Neuron (in vitro differentiated cells): Measurements from ENCODE around the gene AHSA1.

Experiments used
- H2AFZ ChIP-seq: one replicate; pipeline ENCODE4 v1.6.1; 2013; ENCODE audit warnings: low read depth, mild to moderate bottlenecking, inconsistent platforms, low read length, moderate library complexity
- H3K27me3 ChIP-seq: one replicate; pipeline ENCODE4 v1.6.1; 2013; ENCODE audit warnings: low read length; ENCODE audit not compliant: insufficient read depth
- H3K36me3 ChIP-seq: one replicate; pipeline ENCODE4 v1.6.1; 2013; ENCODE audit warnings: low read length; ENCODE audit not compliant: insufficient read depth
- H3K4me1 ChIP-seq: one replicate; pipeline ENCODE4 v1.6.1; 2013; ENCODE audit warnings: low read length; ENCODE audit not compliant: insufficient read depth
- H3K4me3 ChIP-seq: 2 replicates; pipeline ENCODE4 v1.5.1; 2013; ENCODE audit warnings: mild to moderate bottlenecking, low read length, moderate library complexity
- H3K9me3 ChIP-seq: one replicate; pipeline ENCODE4 v1.6.1; 2013; ENCODE audit warnings: low read length

The AHSA1 gene

GRCh38 chr14:77455966-77456640 is 1.8 kb upstream of the AHSA1 start:
- H3K4me1 ChIP-seq, result peaks cover 12% of the 10 kb centered on the region
- peak overlapping the region; percentile 67 for H3K4me3 ChIP-seq
- H3K27me3 ChIP-seq, result no peaks in the 10 kb centered on the region
- peaks cover 31% of the 10 kb centered on the region for H3K36me3 ChIP-seq
- no peaks in the 10 kb centered on the region for H3K9me3 ChIP-seq
- no peak overlapping the region for H2AFZ ChIP-seq

DNA sequence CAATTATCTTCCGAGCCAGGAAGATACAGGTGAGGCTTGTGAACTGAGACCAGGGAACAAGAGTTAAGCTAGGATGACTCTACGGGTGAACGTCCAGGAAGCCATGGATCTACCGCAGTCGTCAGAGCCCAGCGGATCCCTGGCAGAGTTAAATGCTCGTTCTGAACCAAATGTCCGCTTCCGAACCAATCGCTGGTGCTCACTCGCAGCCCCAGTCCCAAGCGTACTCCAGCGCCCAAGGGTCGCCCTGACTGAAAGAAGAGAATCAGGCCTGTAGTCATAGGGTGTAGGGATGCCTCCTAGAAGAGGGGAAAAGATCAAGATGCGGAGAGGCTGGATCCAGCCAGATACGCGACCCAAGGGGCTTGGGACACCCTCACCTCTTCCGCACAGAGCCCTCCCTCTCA is 775 bp upstream of the AHSA1 start:
- Histone ChIP-seq H3K36me3 (peaks cover 31% of the 10 kb centered on the region), H3K27me3 (no peaks in the 10 kb centered on the region), H3K4me3 (peak overlapping the region; percentile 67), H3K4me1 (peaks cover 12% of the 10 kb centered on the region), H3K9me3 (no peaks in the 10 kb centered on the region), H2AFZ (peak overlapping the region; percentile 56)

DNA sequence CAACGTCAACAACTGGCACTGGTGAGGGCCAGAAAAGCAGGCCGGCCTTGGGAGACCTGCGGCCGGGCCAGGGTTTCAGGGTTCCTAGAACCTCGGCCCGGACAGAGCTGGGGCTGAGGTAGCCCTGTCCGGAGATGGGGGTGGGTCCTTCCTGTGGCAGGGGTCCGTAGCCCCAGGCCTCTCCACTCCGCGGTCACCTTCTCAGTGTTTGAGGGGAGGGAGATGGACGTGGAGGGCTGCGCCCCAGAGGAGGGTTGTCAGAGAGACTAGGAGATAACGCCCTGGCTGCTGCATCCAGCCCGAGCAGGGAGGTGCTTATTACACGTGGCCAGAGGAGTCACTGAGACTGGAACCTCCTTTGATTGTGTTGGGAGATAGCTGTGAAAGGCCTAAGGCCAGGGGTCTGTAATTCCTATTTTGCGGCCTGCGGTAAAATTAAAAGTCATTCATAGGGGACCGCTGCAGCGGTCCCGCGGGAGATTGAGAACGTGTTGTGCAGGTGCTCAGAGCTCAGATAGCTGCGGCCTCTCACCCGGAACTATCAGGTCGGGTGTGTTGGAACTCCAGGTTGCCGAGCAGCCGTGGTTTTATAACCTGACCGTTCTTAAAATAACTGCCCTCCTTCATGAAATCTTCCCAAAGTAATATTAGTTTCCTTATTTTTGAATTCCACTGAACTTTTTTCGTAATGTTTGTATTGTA is 507 bp downstream of the AHSA1 start:
- Histone ChIP-seq H2AFZ (peak overlapping the region; percentile 31), H3K4me3 (peak overlapping the region; percentile 67), H3K9me3 (no peaks in the 10 kb centered on the region), H3K36me3 (peaks cover 37% of the 10 kb centered on the region), H3K27me3 (no peaks in the 10 kb centered on the region), H3K4me1 (peaks cover 12% of the 10 kb centered on the region)

DNA sequence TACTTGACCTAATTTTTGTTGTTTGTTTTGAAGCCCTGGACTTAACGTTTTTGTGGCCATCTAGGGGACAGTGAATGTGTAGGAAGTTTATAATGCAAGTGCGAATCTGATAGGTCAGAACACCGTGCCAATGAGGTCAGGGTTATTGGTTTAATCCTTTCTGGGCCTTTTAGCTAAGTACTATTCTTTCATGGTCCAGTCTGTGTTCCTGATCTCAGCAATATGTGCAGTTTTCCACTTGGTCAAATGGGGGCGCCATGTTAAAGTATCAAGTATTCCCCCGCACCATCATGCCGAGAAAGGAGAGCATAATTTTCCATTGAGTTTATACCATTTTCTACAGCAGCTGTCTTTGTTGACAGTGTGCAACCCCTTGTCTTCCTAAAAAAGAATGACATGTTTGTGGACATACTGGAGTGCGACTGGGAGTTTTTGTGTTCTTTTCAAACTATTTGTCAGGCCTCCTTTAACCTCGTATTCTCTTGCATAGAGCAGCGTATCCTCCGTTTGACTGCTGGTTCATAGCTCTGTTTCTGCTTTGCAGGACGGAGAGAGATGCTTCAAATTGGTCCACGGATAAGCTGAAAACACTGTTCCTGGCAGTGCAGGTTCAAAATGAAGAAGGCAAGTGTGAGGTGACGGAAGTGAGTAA is 1.3 kb downstream of the AHSA1 start:
- Histone ChIP-seq H3K4me3 (peak overlapping the region; percentile 67), H2AFZ (no peak overlapping the region), H3K27me3 (no peaks in the 10 kb centered on the region), H3K36me3 (peaks cover 40% of the 10 kb centered on the region), H3K4me1 (peaks cover 12% of the 10 kb centered on the region), H3K9me3 (no peaks in the 10 kb centered on the region)

- Histone ChIP-seq H3K27me3 (no peaks in the 10 kb centered on the region), H3K4me3 (no peak overlapping the region), H3K4me1 (no peaks in the 10 kb centered on the region), H2AFZ (no peak overlapping the region), H3K9me3 (no peaks in the 10 kb centered on the region), H3K36me3 (peaks cover 66% of the 10 kb centered on the region)
Observed at GRCh38 chr14:77467801-77468200, 9.9 kb downstream of the AHSA1 start.

GRCh38 chr14:77469067-77469505 is 11.2 kb downstream of the AHSA1 start:
- no peaks in the 10 kb centered on the region for H3K4me1 ChIP-seq
- H3K36me3 ChIP-seq, result peaks cover 54% of the 10 kb centered on the region
- no peaks in the 10 kb centered on the region for H3K27me3 ChIP-seq
- H3K9me3 ChIP-seq, result no peaks in the 10 kb centered on the region
- H3K4me3 ChIP-seq, result no peak overlapping the region
- no peak overlapping the region for H2AFZ ChIP-seq

DNA sequence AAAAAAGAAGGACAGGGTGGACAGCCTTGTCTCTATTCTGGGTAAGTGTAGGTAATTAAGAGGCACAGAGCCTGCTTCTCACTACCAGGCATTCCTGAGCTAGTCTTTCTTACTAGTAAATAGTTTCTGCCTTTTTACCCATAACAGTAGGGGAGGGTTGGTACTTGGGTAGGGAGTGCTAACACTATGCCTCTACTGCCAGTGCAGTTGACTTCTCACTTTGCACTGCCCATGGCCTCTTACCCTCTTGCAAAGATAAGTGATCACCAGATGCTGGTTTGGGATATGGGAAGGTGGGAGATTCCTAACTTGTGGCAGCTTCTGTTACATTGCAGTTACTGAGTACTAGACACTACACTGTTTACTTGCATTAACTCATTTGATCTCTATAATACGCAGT is 11.6 kb downstream of the AHSA1 start:
- Histone ChIP-seq H3K27me3 (peaks cover 1% of the 10 kb centered on the region), H2AFZ (no peak overlapping the region), H3K4me3 (no peak overlapping the region), H3K9me3 (no peaks in the 10 kb centered on the region), H3K36me3 (peaks cover 51% of the 10 kb centered on the region), H3K4me1 (no peaks in the 10 kb centered on the region)

DNA sequence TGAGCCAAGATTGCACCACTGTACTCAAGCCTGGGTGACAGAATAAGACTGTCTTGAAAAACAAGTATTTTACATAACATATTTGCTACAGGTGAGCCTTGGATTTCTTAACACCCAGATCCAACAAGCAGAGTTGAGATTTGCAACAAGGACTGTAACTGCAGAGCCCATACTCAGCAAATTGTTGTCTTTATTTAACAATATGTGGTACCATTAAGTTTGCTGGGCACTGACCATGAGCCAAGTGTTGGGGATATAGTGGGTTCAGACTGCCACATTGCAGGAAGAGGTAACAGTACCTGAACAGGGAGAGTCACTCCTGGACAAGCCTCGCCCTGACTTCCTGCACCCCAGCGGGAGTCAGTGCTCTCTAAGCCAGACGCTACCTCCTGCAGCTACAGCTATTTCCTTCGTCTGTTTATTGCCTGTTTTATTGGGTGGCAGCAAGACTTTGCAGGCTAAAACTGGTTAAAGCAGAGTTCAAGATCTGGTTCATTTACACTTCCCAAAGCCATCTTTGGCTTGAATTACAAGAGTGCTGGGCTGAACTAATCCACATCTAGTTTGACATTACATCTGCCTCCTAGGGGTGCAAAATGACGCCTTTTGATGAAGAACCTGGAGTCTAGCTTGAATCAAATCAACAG is 12.5 kb downstream of the AHSA1 start:
- no peak overlapping the region for H3K4me3 ChIP-seq
- peaks cover 4% of the 10 kb centered on the region for H3K27me3 ChIP-seq
- H3K36me3 ChIP-seq, result peaks cover 43% of the 10 kb centered on the region
- no peak overlapping the region for H2AFZ ChIP-seq
- no peaks in the 10 kb centered on the region for H3K9me3 ChIP-seq
- H3K4me1 ChIP-seq, result no peaks in the 10 kb centered on the region

- Histone ChIP-seq H3K27me3 (peaks cover 18% of the 10 kb centered on the region), H3K4me1 (no peaks in the 10 kb centered on the region), H3K9me3 (no peaks in the 10 kb centered on the region), H3K36me3 (peaks cover 9% of the 10 kb centered on the region), H2AFZ (no peak overlapping the region), H3K4me3 (no peak overlapping the region)
Observed at GRCh38 chr14:77473921-77474320, 16.0 kb downstream of the AHSA1 start.

GRCh38 chr14:77474479-77475177 is 16.7 kb downstream of the AHSA1 start:
- H3K36me3 ChIP-seq, result peaks cover 2% of the 10 kb centered on the region
- H3K4me3 ChIP-seq, result no peak overlapping the region
- no peaks in the 10 kb centered on the region for H3K4me1 ChIP-seq
- no peak overlapping the region for H2AFZ ChIP-seq
- peaks cover 18% of the 10 kb centered on the region for H3K27me3 ChIP-seq
- no peaks in the 10 kb centered on the region for H3K9me3 ChIP-seq

DNA sequence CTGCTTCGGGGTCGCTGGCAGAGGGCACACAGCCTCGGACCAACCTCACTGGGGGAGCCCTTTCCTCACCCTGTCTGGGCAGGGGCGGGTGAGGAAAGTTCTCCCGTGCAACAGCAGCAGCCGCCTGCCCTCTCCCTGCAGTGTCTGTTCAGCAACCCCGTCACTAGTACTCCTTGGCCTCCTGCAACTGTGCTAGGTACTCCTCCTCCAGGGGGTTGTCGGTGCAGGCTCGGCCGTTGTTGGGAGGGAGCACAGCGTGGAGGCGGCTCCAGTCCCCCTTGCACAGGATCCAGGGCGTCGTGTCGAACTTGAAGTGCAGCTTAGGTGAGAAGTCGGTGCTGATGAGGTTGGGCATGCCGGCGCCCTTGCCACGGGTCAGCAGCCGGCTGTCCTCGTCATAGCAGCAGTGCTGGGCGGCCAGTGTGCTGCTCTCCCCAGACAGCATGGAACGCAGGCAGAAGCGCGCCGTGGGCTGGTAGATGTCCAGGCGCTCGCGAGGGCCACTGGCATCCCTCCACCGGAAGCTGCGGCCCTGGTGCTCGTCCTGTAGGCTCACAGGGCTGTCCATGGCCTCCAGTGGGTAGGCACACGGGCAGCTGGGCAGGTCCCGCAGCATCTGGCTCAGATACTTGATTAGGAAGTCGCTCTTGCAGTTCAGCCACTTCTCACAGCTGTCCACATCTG is 17.7 kb downstream of the AHSA1 start:
- Histone ChIP-seq H3K27me3 (peaks cover 18% of the 10 kb centered on the region), H2AFZ (no peak overlapping the region)

DNA sequence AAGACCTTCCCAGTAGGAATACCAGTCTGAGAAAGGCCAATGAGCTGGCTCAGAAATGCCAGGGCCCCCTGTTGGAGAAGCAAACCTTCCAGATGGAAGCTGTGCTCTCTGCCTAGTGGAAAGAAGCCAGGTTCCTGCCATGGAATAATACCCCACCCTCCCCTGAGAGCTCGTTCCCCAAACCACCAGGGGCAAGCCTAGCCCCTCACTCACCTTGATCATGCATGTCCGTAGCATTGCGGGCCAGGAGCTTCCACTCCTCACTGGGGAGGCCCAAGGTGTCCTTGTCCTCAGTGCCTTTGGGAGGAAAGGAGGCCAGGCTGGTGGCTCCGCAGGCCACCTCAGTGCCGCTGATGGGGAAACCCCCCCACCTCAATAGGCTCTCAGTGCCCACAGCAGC is 20.1 kb downstream of the AHSA1 start:
- H3K9me3 ChIP-seq, result no peaks in the 10 kb centered on the region
- no peak overlapping the region for H2AFZ ChIP-seq
- H3K4me1 ChIP-seq, result no peaks in the 10 kb centered on the region
- H3K27me3 ChIP-seq, result peaks cover 18% of the 10 kb centered on the region
- no peaks in the 10 kb centered on the region for H3K36me3 ChIP-seq
- no peak overlapping the region for H3K4me3 ChIP-seq

More for the DNA sequence above, 17.7 kb downstream of the AHSA1 start:
- no peaks in the 10 kb centered on the region for H3K4me1 ChIP-seq
- H3K9me3 ChIP-seq, result no peaks in the 10 kb centered on the region
- no peak overlapping the region for H3K4me3 ChIP-seq
- H3K36me3 ChIP-seq, result no peaks in the 10 kb centered on the region
